A549 (cell line): ENCODE results near the gene ST6GAL1. TPM values are rescaled to one million over a fixed set of nuclear protein-coding genes. Genes with fewer than 3 reads are reported as not detected.

Experiments
- ATAC-seq, 2 experiments: fragments of 200-7000 bp in 1 of 2; fragments of >200 bp in 1 of 2; cut with Nextera tagmentation in 1 of 2; cut with Tn5 transposase in 1 of 2; 3 replicates each; pipeline versions ENCODE4 v1.8.0 to v1.9.1; 2018 to 2020; ENCODE audit warnings: mild to moderate bottlenecking in 1 of 2, moderate library complexity in 1 of 2
- CTCF ChIA-PET: fragments of 300-600 bp; sonication (Branson Sonifier 250); formaldehyde crosslinking; extraction: SDS; loops from one replicate; lab custom pipeline; 2021; ENCODE audit warnings: antibody characterized with exemption, inconsistent platforms; lab: Yijun Ruan, JAX
- POLR2A ChIA-PET: fragments of 350-600 bp; formaldehyde crosslinking; extraction: SDS; loops from one replicate; lab custom pipeline; 2021; ENCODE audit warnings: antibody characterized with exemption, inconsistent platforms; lab: Yijun Ruan, JAX
- DNase-seq, 2 experiments: peaks; one replicate each; pipeline versions ENCODE4 v3.0.0 to v3.0.0-alpha.2; 2011 to 2016; ENCODE audit warnings: low read depth in 1 of 2, low spot score in 1 of 2
- FAIRE-seq: peaks from 2 replicates; lab custom pipeline; 2011; peaks lifted over from hg19 to GRCh38; lab: Jason Lieb, UNC
- H3K27ac ChIP-seq, 2 experiments: fragments of >200 bp; sonication (Bioruptor Twin); formaldehyde crosslinking; 3 replicates each; pipeline ENCODE4 v1.5.1; 2016 to 2017
- H3K4me1 ChIP-seq: fragments of >200 bp; sonication (Bioruptor Twin); formaldehyde crosslinking; 3 replicates; pipeline ENCODE4 v1.6.1; 2016
- H3K4me2 ChIP-seq: fragments of >200 bp; sonication (Bioruptor Twin); formaldehyde crosslinking; 3 replicates; pipeline ENCODE4 v1.6.1; 2016
- H3K4me3 ChIP-seq: fragments of >200 bp; sonication (Bioruptor Twin); formaldehyde crosslinking; 3 replicates; pipeline ENCODE4 v1.5.1; 2016
- H3K9me3 ChIP-seq: fragments of >200 bp; sonication (Bioruptor Twin); formaldehyde crosslinking; 3 replicates; pipeline ENCODE4 v1.6.1; 2016
- CBX2 ChIP-seq: fragments of 200-600 bp; sonication (generic); IDR thresholded peaks from 2 replicates; pipeline ENCODE4 v1.6.1; 2016; ENCODE audit warnings: low read depth, mild to moderate bottlenecking, borderline replicate concordance
- ESRRA ChIP-seq: fragments of 150-350 bp; IDR thresholded peaks from 2 replicates; pipeline ENCODE4 v1.6.1; 2014; ENCODE audit warnings: mild to moderate bottlenecking, low read length, borderline replicate concordance
- FOSB ChIP-seq: fragments of 250-450 bp; sonication (Bioruptor Pico); IDR thresholded peaks from 2 replicates; pipeline ENCODE4 v1.5.0; 2020; ENCODE audit warnings: mild to moderate bottlenecking, moderate library complexity
- FOXS1 ChIP-seq: fragments of 250-450 bp; sonication (Bioruptor Pico); IDR thresholded peaks from 2 replicates; pipeline ENCODE4 v1.5.0; 2020; ENCODE audit warnings: mild to moderate bottlenecking, moderate library complexity
- GATA3 ChIP-seq: IDR thresholded peaks from 2 replicates; pipeline ENCODE4 v1.6.1; 2012; ENCODE audit warnings: borderline replicate concordance
- HDAC2 ChIP-seq: fragments of 200-600 bp; sonication (generic); IDR thresholded peaks from 2 replicates; pipeline ENCODE4 v1.6.1; 2016
- HEYL ChIP-seq: fragments of 250-450 bp; sonication (Bioruptor Pico); IDR thresholded peaks from 2 replicates; pipeline ENCODE4 v1.8.0; 2021; ENCODE audit warnings: mild to moderate bottlenecking, moderate library complexity
- HMGXB4 ChIP-seq: fragments of 250-450 bp; sonication (Bioruptor Pico); IDR thresholded peaks from 2 replicates; pipeline ENCODE4 v1.5.0; 2021; ENCODE audit warnings: mild to moderate bottlenecking, moderate library complexity, borderline replicate concordance
- HOXA7 ChIP-seq: fragments of 250-450 bp; sonication (Bioruptor Pico); IDR thresholded peaks from 2 replicates; pipeline ENCODE4 v1.5.0; 2020; ENCODE audit warnings: mild to moderate bottlenecking, moderate library complexity
- HOXB13 ChIP-seq: fragments of 250-450 bp; sonication (Bioruptor Pico); IDR thresholded peaks from 2 replicates; pipeline ENCODE4 v1.5.0; 2020; ENCODE audit warnings: low read depth, mild to moderate bottlenecking, moderate library complexity
- HOXB5 ChIP-seq: fragments of 250-450 bp; sonication (Bioruptor Pico); IDR thresholded peaks from 2 replicates; pipeline ENCODE4 v1.5.0; 2020; ENCODE audit warnings: mild to moderate bottlenecking, moderate library complexity
- JUN ChIP-seq, 2 experiments: fragments of >200 bp; sonication (Bioruptor Twin); formaldehyde crosslinking; IDR thresholded peaks; 2 replicates in 1 of 2; 3 replicates in 1 of 2; pipeline ENCODE4 v1.6.1; 2016 to 2017
- JUNB ChIP-seq: fragments of >200 bp; sonication (Bioruptor Twin); formaldehyde crosslinking; IDR thresholded peaks from 2 replicates; pipeline ENCODE4 v1.6.1; 2016
- MAFK ChIP-seq: fragments of 450-650 bp; IDR thresholded peaks from 2 replicates; pipeline ENCODE4 v1.6.1; 2014; ENCODE audit not compliant: partially characterized antibody
- MAZ ChIP-seq: fragments of 150-350 bp; IDR thresholded peaks from 2 replicates; pipeline ENCODE4 v1.6.1; 2014; ENCODE audit warnings: antibody characterized with exemption, low read depth, low read length, borderline replicate concordance
- NFE2L2 ChIP-seq: fragments of 150-350 bp; conservative IDR thresholded peaks from 2 replicates; pipeline ENCODE4 v1.6.1; 2014; ENCODE audit warnings: low read length
- NPAS2 ChIP-seq: fragments of 250-450 bp; sonication (Bioruptor Pico); IDR thresholded peaks from 2 replicates; pipeline ENCODE4 v1.8.0; 2022; ENCODE audit warnings: mild to moderate bottlenecking, moderate library complexity, borderline replicate concordance
- POLR2A ChIP-seq: IDR thresholded peaks from 2 replicates; pipeline ENCODE4 v1.6.1; 2012; ENCODE audit warnings: mild to moderate bottlenecking, low read length
- POLR2AphosphoS2 ChIP-seq: conservative IDR thresholded peaks from 2 replicates; pipeline ENCODE4 v1.6.1; 2012; ENCODE audit warnings: low read length, improper control_type of control experiment, inconsistent platforms
- RNF2 ChIP-seq: fragments of 200-600 bp; sonication (generic); IDR thresholded peaks from 2 replicates; pipeline ENCODE4 v1.6.1; 2016; ENCODE audit warnings: low read depth, mild to moderate bottlenecking, antibody characterized with exemption, moderate library complexity, borderline replicate concordance
- SREBF2 ChIP-seq: fragments of 450-650 bp; IDR thresholded peaks from 2 replicates; pipeline ENCODE4 v1.6.1; 2014; ENCODE audit warnings: mild to moderate bottlenecking, moderate library complexity
- TFCP2L1 ChIP-seq: fragments of 250-450 bp; sonication (Bioruptor Pico); IDR thresholded peaks from 2 replicates; pipeline ENCODE4 v1.5.0; 2021; ENCODE audit warnings: mild to moderate bottlenecking
- ZFP36 ChIP-seq: fragments of 450-650 bp; IDR thresholded peaks from 2 replicates; pipeline ENCODE4 v1.6.1; 2014; ENCODE audit warnings: borderline replicate concordance; ENCODE audit not compliant: partially characterized antibody
- ZSCAN20 ChIP-seq: fragments of 250-450 bp; sonication (Bioruptor Pico); IDR thresholded peaks from 2 replicates; pipeline ENCODE4 v1.8.0; 2022; ENCODE audit warnings: mild to moderate bottlenecking, moderate library complexity
- WGBS: methylation state at CpG from one replicate; pipeline ENCODE4 v1.1.6; 2017; ENCODE audit errors: missing lambda C conversion rate; 5-methylcytosine and 5-hydroxymethylcytosine counted together
- polyA plus RNA-seq, 4 experiments: library from polyadenylated mRNA; depleted of rRNA in 3 of 4; stranded (reverse); fragments of >200 nt; fragmentation: RNase III in 1 of 4; extraction: RNeasy Plus Mini Kit Qiagen cat#74134 plus additional on column Dnase treatment in 1 of 4; gene quantifications; 2 replicates in 3 of 4; 3 replicates in 1 of 4; pipeline ENCODE4 v1.2.3, GENCODE V29; 2011 to 2017
- TF ChIP-seq, protein P1 (sequence below): fragments of >200 bp; sonication (Bioruptor Twin); formaldehyde crosslinking; IDR thresholded peaks from 3 replicates; pipeline ENCODE4 v1.5.1; 2016

The ST6GAL1 gene
- polyA plus RNA-seq, 2 of the 4 experiments (the other 2 are of a cell fraction), result 3.9 to 6.5 TPM

DNA sequence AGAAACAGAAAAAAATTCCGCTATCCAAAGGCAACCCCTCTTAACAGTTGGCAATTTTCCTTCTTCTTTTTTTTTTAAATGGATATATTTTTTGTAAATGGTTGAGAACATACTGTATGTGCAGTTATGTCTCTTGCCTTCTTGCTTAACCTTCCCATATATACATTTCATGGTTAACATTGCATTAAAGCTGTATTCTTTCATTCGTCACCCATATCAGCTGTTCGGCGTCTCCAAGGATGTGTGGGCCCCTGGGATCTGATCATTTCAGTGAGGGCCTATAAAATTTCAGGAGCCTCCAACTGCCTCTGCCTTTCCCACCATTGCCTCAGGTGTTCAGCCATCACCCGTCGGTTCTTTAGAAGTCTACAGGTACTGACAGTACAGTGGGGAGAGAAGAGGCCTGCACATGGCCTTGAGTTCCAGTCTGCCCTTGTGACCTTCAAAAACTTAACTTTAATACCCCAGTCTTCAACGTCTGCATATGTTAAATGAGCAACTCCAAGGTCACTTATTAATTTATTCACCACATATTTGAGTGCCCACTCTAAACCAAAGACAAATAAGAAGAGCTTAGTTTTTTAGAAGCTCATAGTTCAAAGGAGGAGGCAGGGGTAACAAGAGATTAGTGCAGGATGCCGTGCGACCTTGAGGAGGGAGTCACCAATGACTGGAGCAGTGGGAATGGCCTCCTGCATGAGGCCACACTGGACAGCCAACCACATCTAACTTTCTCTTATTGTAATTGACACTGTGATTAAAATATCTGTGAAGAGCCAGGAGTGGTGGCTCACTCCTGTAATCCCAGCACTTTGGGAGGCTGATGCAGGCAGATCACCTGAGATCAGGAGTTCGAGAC lies 6.9 kb downstream of the ST6GAL1 start:
- FAIRE-seq, result no peak
- WGBS, result 79% methylated on average over 10 of the region's 10 CpGs
- H3K4me2 ChIP-seq, result no peak overlapping the region
- no peak for DNase-seq
- no peak overlapping the region for H3K4me3 ChIP-seq
- H3K27ac ChIP-seq, result no peak overlapping the region
- no peaks in the 10 kb centered on the region for H3K4me1 ChIP-seq
- no peaks in the 10 kb centered on the region for H3K9me3 ChIP-seq
- TF ChIP-seq MAZ (no peak), MAFK (no peak), NPAS2 (no peak), ZFP36 (no peak), RNF2 (no peak), TFCP2L1 (CRISPR knock-in tag) (no peak), SREBF2 (no peak), HOXB5 (CRISPR knock-in tag) (no peak), FOSB (CRISPR knock-in tag) (no peak), FOXS1 (CRISPR knock-in tag) (no peak), HOXA7 (no peak), CBX2 (no peak), ZSCAN20 (no peak), HMGXB4 (CRISPR knock-in tag) (no peak), NFE2L2 (no peak), ESRRA (no peak), HOXB13 (no peak), JUN (IDR thresholded peaks at IDR 0.05) (no peak)
- TF ChIP-seq, protein P1, sequence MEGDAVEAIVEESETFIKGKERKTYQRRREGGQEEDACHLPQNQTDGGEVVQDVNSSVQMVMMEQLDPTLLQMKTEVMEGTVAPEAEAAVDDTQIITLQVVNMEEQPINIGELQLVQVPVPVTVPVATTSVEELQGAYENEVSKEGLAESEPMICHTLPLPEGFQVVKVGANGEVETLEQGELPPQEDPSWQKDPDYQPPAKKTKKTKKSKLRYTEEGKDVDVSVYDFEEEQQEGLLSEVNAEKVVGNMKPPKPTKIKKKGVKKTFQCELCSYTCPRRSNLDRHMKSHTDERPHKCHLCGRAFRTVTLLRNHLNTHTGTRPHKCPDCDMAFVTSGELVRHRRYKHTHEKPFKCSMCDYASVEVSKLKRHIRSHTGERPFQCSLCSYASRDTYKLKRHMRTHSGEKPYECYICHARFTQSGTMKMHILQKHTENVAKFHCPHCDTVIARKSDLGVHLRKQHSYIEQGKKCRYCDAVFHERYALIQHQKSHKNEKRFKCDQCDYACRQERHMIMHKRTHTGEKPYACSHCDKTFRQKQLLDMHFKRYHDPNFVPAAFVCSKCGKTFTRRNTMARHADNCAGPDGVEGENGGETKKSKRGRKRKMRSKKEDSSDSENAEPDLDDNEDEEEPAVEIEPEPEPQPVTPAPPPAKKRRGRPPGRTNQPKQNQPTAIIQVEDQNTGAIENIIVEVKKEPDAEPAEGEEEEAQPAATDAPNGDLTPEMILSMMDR, result no peak
- ATAC-seq, result no peak
- CTCF ChIA-PET, result interaction anchor here (0.6 to 1.4 kb wide), 3 partner anchors 9 to 743 kb away, joined by 3 read pairs; no protein-coding TSS in a partner anchor
- POLR2A ChIA-PET, result no interaction called here

- POLR2A ChIA-PET, result no interaction called here
- DNase-seq (no peak), ATAC-seq (no peak), FAIRE-seq (no peak)
- no peak overlapping the region for H3K4me3 ChIP-seq
- WGBS, result 84% methylated on average over 6 of the region's 6 CpGs
- H3K27ac ChIP-seq, result no peak overlapping the region
- H3K4me1 ChIP-seq, result no peaks in the 10 kb centered on the region
- H3K9me3 ChIP-seq, result no peaks in the 10 kb centered on the region
- no peak for TF ChIP-seq FOXS1 (CRISPR knock-in tag)
- TF ChIP-seq JUNB, result no peak
- TF ChIP-seq HDAC2, result no peak
- TF ChIP-seq, all 56 proteins: peak for 0
- CTCF ChIA-PET, result interaction anchor here (1.1 to 1.4 kb wide), 2 partner anchors 89 to 741 kb away, joined by 3 to 4 read pairs; no protein-coding TSS in a partner anchor
- no peak overlapping the region for H3K4me2 ChIP-seq
Measured at GRCh38 chr3:186938716-186939115, 8.4 kb downstream of the ST6GAL1 start.

DNA sequence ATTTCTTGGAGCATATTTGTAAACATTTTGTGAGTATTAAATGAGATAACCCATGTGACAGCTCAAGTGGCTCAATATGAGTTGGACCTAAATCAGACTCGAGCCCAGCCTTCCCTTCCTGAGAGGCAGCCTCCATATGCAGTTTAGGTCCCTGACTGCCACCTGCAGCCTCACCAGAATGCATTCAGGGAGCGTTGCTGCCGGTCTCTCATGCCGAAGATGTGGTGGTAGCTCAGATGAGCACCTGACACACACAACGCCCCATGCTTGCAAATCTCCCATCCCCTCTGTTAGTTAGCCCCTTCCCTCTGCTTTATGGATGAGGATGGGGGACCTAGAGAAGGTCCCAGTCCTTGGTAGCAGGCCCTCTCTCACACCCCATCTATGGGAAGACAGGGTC lies 9.2 kb downstream of the ST6GAL1 start:
- Histone ChIP-seq H3K4me3 (no peak overlapping the region), H3K27ac (no peak overlapping the region), H3K4me2 (no peak overlapping the region), H3K4me1 (no peaks in the 10 kb centered on the region), H3K9me3 (no peaks in the 10 kb centered on the region)
- POLR2A ChIA-PET, result no interaction called here
- no peak for DNase-seq
- ATAC-seq, result no peak
- WGBS, result 76% methylated on average over 3 of the region's 5 CpGs
- CTCF ChIA-PET, result interaction anchor here (0.6 to 1.4 kb wide), 2 partner anchors 15 to 90 kb away, joined by 3 to 4 read pairs; no protein-coding TSS in a partner anchor
- FAIRE-seq, result no peak
- TF ChIP-seq GATA3 (no peak), HEYL (CRISPR knock-in tag) (no peak), HOXA7 (no peak), POLR2AphosphoS2 (no peak), ESRRA (no peak), POLR2A (no peak)
- TF ChIP-seq, protein P1, result no peak
